Measurements from ENCODE around the gene HIVEP3.

Gene HIVEP3

GRCh38 chr1:41607808-41608207, 310.9 kb downstream of the HIVEP3 start:
- no peak for DNase-seq

DNA sequence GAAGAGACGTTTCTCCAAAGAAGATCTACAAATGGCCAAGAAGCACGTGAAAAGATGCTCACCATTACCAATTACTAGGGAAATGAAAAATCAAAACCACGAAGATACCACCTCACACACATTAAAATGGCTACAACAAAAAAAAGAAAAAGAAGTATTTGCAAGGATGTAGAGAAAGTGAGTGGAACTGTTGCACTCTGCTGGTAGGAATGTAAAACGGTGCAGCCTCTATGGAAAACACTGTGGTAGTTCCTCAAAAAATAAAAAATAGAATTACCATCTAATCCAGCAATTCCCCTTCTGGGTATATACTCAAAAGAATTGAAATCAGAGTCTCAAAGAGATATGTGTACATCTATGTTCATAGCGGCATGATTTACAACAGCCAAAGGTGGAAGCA, 318.8 kb downstream of the HIVEP3 start:
- DNase-seq = no peak

GRCh38 chr1:41598325-41598724, 320.4 kb downstream of the HIVEP3 start:
- no peak for DNase-seq

DNA sequence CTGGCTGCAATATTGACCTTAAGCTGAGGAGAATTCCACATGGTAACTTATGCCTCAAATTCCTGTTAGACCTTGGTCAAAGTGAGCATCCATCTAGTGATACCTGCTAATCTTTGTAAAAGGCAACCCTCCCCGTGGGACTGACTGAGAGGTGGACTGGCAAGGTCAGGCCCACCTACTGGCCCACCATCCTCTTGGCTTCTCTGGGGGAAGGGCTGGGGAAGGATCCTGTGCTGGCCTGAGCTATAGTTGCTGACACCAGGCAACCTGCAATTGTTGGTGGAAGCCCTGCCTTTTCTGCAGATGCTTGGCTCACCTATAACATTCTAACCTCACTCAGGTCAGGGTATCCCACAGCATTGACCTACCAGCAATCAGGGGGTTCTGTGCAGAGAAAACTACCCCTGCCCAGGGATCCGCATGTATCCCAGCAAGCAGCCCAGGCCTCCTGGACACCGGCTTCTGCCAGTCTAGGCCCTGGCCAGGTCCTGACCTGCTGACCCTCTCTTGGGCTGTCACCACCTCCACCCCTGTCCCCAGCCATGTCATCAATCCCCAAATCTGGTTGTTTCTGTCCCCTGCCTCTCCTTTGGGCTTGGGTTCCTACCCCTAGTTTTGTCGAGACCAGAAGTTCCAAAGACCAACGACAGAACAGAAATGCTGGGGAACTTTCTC, 326.1 kb downstream of the HIVEP3 start:
- no peak for DNase-seq

DNA sequence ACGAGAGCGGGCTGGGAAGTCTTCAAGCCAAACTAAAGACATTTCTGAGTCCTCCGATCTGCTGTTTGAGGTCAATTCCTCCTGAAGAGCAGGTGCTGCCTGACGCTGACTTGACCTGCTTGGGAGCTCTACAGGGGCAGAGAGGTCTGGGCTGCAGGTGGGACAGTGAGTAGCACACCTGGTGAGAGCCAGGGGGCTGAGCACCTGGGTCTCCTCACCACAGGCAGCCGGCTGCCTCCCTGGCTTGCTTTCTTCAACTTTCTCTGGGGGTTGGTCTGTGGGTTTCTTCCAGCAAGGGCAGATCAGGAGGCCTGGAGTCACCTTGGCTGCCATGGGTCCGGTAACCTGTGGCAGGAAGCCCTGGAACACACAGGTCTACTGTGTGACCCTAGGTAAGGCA, 326.8 kb downstream of the HIVEP3 start:
- no peak for DNase-seq

- DNase-seq = no peak
Observed at GRCh38 chr1:41590331-41590730, 328.4 kb downstream of the HIVEP3 start.

DNA sequence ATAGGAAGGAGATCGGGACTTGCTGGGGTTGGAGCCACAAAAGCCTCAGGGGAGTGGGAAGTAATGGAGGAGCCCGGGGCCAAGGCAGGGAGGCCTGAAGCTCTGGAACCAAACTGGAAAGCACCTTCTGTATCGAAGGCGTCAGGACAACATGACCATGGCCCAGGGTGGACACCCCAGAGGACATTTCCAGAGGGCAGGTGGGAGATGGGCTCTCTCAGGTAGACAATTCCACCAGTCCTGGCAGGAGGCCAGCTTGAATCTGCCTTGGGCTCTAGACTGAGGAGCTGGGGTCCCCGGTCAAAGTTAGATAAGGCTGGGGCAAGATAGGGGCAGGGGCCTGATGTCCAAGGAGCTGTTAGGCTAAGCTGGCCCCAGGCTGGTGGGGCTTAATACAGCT, 329.3 kb downstream of the HIVEP3 start:
- DNase-seq = no peak

DNA sequence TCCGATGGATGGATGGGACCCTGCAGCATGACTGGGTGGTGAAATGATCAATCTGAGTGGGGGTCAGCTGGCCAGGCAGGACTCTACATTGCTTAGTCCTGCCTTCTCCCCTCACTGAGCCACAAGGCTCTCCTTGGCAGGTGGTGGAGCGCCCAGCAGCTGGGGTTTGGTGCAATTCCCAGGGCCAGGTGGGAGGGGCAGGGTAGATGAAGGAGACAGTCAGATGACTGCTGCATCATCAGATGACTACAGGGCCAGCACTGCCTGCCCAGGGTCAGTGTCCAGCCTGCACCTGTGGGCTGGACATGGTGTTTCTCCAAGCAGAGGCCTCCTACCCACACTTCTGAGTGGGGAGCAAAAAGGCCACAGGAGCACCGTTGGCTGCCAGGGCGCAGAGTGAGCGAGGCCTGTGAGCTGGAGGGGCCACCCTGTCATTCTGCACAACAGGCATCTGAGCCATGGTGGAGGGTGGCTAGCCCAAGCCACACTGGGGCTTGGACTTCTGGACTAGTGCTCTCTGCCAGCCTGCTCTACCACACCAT, 330.3 kb downstream of the HIVEP3 start:
- DNase-seq = no peak

DNA sequence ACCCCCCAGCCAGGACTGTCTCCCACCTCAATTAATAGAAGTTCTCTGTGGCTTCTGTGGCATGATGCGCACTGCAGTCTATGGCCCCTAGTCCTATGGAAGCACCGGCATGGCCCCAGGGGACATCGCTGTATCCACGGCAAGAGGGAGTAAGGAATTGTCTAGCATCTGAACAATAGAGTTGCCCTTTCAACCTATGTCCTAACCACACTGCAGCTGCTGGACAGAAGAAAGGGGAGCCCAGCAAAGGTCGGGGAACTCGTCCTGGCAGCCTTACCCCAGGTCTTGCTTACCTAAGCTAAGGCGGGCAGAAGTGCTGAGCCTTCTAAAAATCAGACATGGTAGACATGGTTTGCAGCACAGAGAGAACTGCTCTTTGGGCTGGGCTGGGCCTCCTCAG, 330.9 kb downstream of the HIVEP3 start:
- no peak for DNase-seq

DNA sequence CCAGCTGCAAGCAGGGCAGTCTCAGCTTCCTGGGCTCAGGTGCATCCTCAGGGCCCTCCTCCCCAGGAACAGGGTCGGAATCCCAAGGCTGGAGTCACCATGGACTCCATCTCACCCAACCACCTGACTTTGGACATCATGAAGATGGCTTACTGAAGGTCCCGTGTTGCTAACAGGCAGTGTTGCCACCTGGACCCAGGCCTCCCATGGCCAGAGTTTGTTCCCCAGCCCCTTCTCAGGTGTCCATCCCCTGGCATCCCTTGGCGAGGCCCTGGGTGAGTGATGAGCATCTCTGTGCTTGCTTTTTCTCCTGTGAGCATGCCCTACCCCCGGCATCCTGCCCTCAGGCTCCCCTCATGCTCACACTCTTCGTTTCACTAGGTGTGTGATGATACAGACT, 332.5 kb downstream of the HIVEP3 start:
- no peak for DNase-seq

DNA sequence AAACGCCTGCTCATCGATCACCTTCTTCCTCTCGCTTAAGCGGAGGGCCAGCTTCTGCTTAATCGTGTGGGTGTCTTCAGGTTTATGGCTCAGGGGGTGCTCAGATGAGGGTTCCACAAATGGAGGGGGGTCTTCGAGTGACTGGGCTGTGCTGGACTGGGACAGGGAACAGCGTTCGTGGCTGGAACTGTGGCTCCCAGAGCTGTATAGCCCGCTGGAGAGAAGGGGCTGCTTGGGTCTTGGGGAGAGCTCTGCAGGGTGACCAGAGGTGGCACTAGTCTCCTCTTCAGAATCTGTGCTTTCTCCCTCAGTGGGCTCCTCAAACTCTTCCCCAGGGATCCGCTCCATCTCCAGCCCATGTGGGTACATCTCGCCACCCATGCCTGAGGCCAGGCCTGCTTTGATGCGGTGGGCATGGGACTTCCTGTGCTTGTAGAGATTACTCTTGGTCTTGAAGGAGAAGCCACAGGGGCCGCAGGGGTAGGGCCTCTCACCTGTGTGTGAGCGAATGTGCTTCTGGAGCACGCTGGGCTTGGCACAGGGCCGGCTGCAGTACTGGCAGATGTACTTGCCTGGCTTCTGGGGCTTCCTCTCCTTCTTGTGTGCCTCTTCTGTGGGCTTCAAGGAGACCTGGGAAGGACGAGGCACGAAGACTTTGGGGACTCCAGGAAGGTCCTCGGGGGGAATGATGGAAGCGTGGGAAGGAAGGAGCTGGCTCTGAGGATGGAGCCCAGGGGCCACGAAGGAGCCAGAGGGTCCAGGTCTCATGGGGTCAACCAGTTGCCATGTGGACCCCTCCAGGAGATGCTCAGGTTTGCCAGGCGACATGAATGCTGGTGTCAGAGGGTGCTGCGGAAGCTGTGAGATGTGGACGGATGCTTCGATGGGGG, 334.8 kb downstream of the HIVEP3 start:
- DNase-seq = no peak

GRCh38 chr1:41582851-41583657, 335.7 kb downstream of the HIVEP3 start:
- DNase-seq = no peak

DNA sequence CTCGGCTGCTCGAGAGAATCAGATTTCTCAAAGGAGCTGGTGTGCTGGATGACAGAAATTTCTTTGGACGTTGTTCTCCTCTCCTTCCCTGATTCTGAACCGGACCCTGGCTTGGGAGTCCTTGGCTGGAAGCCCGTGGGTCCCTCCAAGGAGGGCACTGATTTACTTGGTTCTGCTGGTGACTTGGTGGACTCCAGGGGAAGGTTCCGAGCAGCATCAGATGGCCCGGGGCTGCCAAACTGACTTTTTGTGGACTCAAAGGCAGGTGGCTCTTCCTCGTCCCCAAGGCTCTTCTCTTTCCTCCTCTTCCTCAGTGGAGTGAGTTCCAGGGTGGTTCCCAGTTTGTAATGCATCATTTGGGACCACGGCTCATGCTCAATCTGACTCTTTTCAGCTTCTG, 336.4 kb downstream of the HIVEP3 start:
- DNase-seq = no peak

GRCh38 chr1:41582004-41582325, 336.8 kb downstream of the HIVEP3 start:
- DNase-seq = no peak

GRCh38 chr1:41581216-41582003, 337.3 kb downstream of the HIVEP3 start:
- no peak for DNase-seq

GRCh38 chr1:41580520-41581172, 338.1 kb downstream of the HIVEP3 start:
- no peak for DNase-seq

DNA sequence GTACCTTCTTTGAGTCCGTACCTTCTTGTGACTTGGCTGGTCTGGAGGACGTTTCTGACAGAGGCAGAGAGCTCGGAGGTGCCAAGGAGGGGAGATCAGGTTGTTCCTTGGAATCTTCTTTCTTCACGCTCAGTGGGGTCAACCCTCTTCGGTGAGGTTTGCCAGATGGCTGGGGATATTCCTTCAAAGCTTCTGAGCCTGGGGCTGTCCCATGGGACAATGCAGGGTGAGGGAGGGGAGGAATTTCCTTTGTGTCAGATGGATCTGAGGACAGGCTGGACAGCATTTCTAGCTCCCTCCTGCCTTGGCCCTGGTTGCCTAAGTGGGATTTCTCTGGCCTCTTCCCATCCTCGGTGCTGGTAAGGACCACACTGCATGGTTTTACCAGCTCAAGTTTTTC, 338.7 kb downstream of the HIVEP3 start:
- no peak for DNase-seq

- DNase-seq = no peak
Observed at GRCh38 chr1:41578712-41579335, 339.9 kb downstream of the HIVEP3 start.

DNA sequence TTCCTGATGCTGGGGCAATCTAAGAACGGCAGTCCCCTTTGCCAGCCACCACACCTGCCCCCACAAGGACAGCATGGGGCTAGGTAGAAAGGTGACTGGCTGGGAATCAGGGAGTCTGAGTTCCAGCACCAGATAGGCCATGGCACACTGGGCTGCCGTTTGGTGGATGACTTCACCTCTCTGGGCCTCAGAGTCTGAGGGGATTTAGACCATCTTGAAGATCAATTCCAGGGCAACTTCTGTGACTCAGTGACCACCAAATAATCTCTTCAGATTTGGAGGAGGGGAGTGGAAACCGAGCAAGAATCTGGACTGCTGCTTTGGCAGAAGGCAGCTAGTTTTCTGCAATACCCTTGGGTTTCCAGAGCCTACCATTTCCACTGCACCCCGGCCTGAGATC, 342.1 kb downstream of the HIVEP3 start:
- no peak for DNase-seq

- DNase-seq = no peak
Observed at GRCh38 chr1:41576206-41576605, 342.5 kb downstream of the HIVEP3 start.

DNA sequence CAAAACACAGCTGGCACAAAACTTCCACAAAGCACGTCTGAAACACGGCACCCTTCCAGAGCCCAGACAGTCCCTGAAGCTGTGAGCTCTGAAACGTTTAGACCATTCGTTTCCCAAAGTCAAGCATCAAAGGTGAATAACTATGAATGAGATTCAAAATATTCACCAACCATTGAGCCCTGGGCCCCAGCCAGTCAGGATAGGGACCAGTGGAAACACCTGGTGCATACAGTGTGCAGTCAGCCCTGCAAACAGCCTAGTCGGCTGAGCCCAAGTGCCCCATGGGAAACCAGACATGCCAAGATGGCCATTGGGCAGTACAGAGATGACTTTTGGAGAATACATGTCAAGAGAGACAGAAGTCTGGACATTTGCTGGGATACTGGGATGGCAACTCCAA, 343.9 kb downstream of the HIVEP3 start:
- no peak for DNase-seq
